ENCODE measurements around the gene CCDC85A.

DNA sequence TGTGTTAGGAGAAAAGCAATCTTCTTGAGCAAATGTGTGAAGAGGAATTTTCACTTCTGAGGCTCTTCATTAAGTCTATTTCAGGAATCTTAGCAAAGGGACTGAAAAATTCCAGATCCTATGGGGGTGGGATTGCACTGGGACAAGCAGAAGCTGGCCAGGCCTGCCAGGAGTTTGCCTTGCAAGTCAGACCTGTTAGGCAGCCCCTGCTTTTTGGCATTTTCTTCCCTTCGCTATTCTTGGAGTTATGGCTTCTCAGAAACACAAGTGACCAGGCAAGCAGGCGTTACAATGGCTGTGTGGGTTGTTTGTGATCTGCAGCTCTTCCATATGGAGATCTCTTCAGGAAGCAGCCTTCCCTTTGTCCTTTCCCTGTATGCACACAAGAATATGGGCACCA lies 8.0 kb upstream of the CCDC85A start:
- TF ChIP-seq, protein P1, sequence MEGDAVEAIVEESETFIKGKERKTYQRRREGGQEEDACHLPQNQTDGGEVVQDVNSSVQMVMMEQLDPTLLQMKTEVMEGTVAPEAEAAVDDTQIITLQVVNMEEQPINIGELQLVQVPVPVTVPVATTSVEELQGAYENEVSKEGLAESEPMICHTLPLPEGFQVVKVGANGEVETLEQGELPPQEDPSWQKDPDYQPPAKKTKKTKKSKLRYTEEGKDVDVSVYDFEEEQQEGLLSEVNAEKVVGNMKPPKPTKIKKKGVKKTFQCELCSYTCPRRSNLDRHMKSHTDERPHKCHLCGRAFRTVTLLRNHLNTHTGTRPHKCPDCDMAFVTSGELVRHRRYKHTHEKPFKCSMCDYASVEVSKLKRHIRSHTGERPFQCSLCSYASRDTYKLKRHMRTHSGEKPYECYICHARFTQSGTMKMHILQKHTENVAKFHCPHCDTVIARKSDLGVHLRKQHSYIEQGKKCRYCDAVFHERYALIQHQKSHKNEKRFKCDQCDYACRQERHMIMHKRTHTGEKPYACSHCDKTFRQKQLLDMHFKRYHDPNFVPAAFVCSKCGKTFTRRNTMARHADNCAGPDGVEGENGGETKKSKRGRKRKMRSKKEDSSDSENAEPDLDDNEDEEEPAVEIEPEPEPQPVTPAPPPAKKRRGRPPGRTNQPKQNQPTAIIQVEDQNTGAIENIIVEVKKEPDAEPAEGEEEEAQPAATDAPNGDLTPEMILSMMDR (IDR thresholded peaks at IDR 0.05; ENCODE audit: low read length), result no peak
- TF ChIP-seq EZH2phosphoT487 (IDR thresholded peaks at IDR 0.05; ENCODE audit: low read length), result no peak

All from MM.1S (cell line).